Lower lobe of right lung (tissue), 2 donors: ENCODE measurements around the gene RBFOX1. TPM values are rescaled to one million over a fixed set of nuclear protein-coding genes. Genes with fewer than 3 reads are reported as not detected.

Experiments used
- ATAC-seq, 2 donors: fragments of 200-7000 bp; cut with Tn5 transposase; one replicate each; pipeline ENCODE4 v1.9.1; 2020 to 2022; ENCODE audit warnings: mild to moderate bottlenecking in 2 of 2, moderate library complexity in 2 of 2
- DNase-seq: peaks from one replicate; pipeline ENCODE4 v3.0.0-alpha.2; 2020
- H3K27ac ChIP-seq: fragments of 200-600 bp; one replicate; pipeline ENCODE4 v1.8.0; 2022
- H3K27me3 ChIP-seq: fragments of 200-600 bp; one replicate; pipeline ENCODE4 v1.8.0; 2022; ENCODE audit warnings: low read depth
- H3K36me3 ChIP-seq: fragments of 200-600 bp; one replicate; pipeline ENCODE4 v1.8.0; 2022; ENCODE audit warnings: mild to moderate bottlenecking
- H3K4me1 ChIP-seq: fragments of 200-600 bp; one replicate; pipeline ENCODE4 v1.8.0; 2022
- H3K4me3 ChIP-seq: fragments of 200-600 bp; one replicate; pipeline ENCODE4 v1.8.0; 2022; ENCODE audit warnings: mild to moderate bottlenecking
- H3K9me3 ChIP-seq: fragments of 200-600 bp; one replicate; pipeline ENCODE4 v1.8.0; 2022
- CTCF ChIP-seq: fragments of 200-600 bp; IDR thresholded peaks from one replicate; pipeline ENCODE4 v1.8.0; 2022; ENCODE audit warnings: antibody characterized with exemption, mild to moderate bottlenecking
- intact Hi-C: fragments of 100-400 bp; cut with DNase I; formaldehyde crosslinking; loops from one replicate; pipeline ENCODE4 v1.11.0; 2022
- total RNA-seq: library from RNA; stranded (reverse); fragmentation: NEBNext Ultra II Directional; extraction: Animal tissue kit (Norgen Biotek cat#: 25700); gene quantifications from one replicate; pipeline ENCODE4 v1.2.1, GENCODE V29; 2021
- donor health status: DM: no; HTN: yes; CAD: no; lungs with severe emphysema.

The RBFOX1 gene
- total RNA-seq, 1 donor from 2014 or later: not detected

GRCh38 chr16:7515543-7515942, 182.9 kb downstream of the RBFOX1 start:
- no peak overlapping the region for H3K27ac ChIP-seq
- DNase-seq: no peak
- H3K4me1 ChIP-seq: no peaks in the 10 kb centered on the region
- ATAC-seq: no peak
- H3K36me3 ChIP-seq: no peaks in the 10 kb centered on the region
- no peaks in the 10 kb centered on the region for H3K27me3 ChIP-seq
- intact Hi-C loops: no loop called here
- no peak overlapping the region for H3K4me3 ChIP-seq
- H3K9me3 ChIP-seq: no peaks in the 10 kb centered on the region
- TF ChIP-seq CTCF: no peak

DNA sequence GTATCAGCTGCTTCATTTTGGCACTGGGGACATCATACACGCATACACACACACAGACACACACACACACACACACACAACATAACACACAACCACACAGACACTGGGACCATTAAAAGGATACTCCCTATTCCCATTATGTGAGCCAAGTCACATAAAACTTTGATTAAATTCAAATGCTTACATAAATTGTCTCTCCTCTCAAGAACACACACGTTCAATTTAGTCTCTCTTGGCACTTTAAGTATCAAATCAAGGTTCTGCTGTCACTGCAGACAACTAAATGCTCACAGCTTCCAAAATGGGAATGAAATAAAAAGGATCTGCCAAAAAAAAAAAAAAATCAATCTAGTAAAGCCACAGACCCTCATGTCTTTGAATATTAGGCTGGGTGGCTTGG, 184.9 kb downstream of the RBFOX1 start:
- no peak overlapping the region for H3K27ac ChIP-seq
- no peak for ATAC-seq
- intact Hi-C loops: no loop called here
- H3K9me3 ChIP-seq: no peaks in the 10 kb centered on the region
- H3K27me3 ChIP-seq: no peaks in the 10 kb centered on the region
- TF ChIP-seq CTCF: no peak
- no peak for DNase-seq
- no peaks in the 10 kb centered on the region for H3K4me1 ChIP-seq
- H3K36me3 ChIP-seq: no peaks in the 10 kb centered on the region
- no peak overlapping the region for H3K4me3 ChIP-seq

DNA sequence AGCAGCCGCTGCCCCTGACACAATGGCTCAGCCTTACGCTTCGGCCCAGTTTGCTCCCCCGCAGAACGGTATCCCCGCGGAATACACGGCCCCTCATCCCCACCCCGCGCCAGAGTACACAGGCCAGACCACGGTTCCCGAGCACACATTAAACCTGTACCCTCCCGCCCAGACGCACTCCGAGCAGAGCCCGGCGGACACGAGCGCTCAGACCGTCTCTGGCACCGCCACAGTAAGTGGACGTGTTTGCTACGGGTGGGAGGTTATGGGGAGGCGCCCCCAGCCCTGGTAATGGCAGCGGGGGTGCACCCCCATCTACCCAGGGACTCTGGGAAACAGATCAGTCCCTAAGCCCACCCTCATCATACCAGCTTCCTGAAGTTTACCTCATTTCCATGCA, 185.5 kb downstream of the RBFOX1 start:
- no peak for DNase-seq
- intact Hi-C loops: no loop called here
- no peak for TF ChIP-seq CTCF
- ATAC-seq: no peak
- Histone ChIP-seq H3K4me1 (no peaks in the 10 kb centered on the region), H3K4me3 (no peak overlapping the region), H3K27ac (no peak overlapping the region), H3K27me3 (no peaks in the 10 kb centered on the region), H3K9me3 (no peaks in the 10 kb centered on the region), H3K36me3 (no peaks in the 10 kb centered on the region)

DNA sequence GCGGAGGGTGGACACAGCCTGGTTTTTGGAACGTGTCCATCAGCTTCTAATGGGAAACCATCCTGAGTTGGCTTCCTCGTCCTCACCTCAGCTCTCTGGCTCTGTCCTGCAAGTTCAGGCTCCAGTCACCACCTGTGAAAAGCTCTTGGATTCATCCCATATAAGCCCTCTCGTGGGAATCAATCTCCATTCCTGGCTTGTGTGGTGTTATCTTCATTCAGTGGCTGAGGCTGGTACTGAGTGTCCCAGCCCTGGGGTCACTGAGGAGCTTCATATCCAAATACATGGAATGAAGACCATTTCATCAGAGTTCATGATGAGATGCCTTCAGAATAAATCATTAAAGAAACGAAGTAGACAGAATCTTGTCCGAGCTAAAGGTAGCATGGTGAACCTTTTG, 189.2 kb downstream of the RBFOX1 start:
- Histone ChIP-seq H3K4me1 (no peaks in the 10 kb centered on the region), H3K27me3 (no peaks in the 10 kb centered on the region), H3K36me3 (no peaks in the 10 kb centered on the region), H3K27ac (no peak overlapping the region), H3K4me3 (no peak overlapping the region), H3K9me3 (no peaks in the 10 kb centered on the region)
- ATAC-seq (no peak), DNase-seq (no peak)
- TF ChIP-seq CTCF: no peak
- intact Hi-C loops: no loop called here

- Histone ChIP-seq H3K27ac (no peak overlapping the region), H3K4me3 (no peak overlapping the region), H3K36me3 (no peaks in the 10 kb centered on the region), H3K27me3 (no peaks in the 10 kb centered on the region), H3K4me1 (no peaks in the 10 kb centered on the region), H3K9me3 (no peaks in the 10 kb centered on the region)
- intact Hi-C loops: no loop called here
- ATAC-seq (no peak), DNase-seq (no peak)
- no peak for TF ChIP-seq CTCF
These were observed 191.8 kb downstream of the RBFOX1 start for GRCh38 chr16:7524419-7524818.

- intact Hi-C loops: no loop called here
- Histone ChIP-seq H3K27ac (no peak overlapping the region), H3K27me3 (no peaks in the 10 kb centered on the region), H3K4me3 (no peak overlapping the region), H3K4me1 (no peaks in the 10 kb centered on the region), H3K9me3 (no peaks in the 10 kb centered on the region), H3K36me3 (no peaks in the 10 kb centered on the region)
- DNase-seq (no peak), ATAC-seq (no peak)
- TF ChIP-seq CTCF: no peak
These were observed 194.1 kb downstream of the RBFOX1 start for GRCh38 chr16:7526736-7527135.
